Glomerular visceral epithelial cell (primary cell): Measurements from ENCODE around the gene HYAL3.
A peak's percentile ranks its signal among the peaks of the same experiment; 100 is the strongest.
"Not testable (repeated sequence)": the region's sequence is repeated elsewhere in the genome, so short reads cannot be mapped to it uniquely, and the experiment has no call there.

ENCODE experiments used
- DNase-seq: peaks from one replicate; pipeline ENCODE4 v3.0.0-alpha.2; 2016; ENCODE audit errors: extremely low spot score

Gene HYAL3

GRCh38 chr3:50314342-50314741 lies 15.1 kb upstream of the HYAL3 start:
- no peak for DNase-seq

DNA sequence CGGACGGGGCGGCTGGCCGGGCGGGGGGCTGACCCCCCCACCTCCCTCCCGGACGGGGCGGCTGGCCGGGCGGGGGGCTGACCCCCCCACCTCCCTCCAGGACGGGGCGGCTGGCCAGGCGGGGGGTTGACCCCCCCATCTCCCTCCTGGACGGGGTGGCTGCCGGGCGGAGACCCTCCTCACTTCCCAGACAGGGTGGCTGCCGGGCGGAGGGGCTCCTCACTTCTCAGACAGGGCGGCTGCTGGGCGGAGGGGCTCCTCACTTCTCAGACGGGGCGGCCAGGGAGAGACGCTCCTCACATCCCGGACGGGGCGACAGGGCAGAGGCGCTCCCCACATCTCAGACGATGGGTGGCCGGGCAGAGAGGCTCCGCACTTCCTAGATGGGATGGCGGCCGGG lies 12.8 kb upstream of the HYAL3 start:
- not testable (repeated sequence) for DNase-seq

GRCh38 chr3:50304601-50305000 lies 5.4 kb upstream of the HYAL3 start:
- no peak for DNase-seq

DNA sequence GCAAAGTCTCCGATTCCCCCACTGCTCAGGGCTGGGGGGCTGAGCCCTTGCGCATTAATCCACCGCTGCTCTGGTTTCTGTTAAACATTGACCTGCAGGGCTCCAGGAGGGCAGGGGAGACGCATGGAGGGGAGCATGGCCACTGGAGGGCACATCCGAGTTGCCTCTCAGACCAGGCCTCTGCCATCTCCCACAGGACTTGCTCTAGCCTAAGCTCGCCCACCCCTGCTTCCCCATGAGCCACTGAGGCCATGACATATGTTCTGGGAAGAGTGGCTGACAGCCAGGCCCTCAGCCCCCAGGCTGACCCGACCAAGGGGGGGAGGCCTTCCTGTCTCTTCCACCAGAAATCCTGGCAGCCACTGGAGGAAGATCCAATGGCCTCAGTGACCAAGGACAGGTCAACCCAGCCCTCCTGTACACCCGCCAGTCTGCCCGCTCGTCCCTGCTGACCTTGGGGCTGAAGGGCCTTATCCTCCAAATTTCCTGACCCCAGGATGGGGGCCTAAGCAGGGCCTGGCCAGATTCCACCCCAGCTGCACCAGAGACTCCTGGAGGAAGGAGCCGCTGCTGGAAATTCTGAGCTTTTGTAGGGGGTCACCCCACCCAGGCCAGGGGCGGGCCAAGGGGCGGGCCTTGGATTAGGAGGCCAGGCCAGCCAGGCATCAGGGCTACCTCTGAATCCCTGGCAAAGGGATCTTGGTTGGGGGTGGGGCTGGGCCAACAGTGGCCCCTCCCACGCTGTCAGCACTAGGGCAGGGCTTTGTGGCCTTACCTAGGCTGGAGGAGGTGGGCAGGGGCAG lies 4.0 kb upstream of the HYAL3 start, which contains the start of gene HYAL1:
TSS of gene HYAL1 (minus strand) at position 562 of the 803 bp plus-strand sequence. CDS start 618 bp downstream, outside the sequence.
- DNase-seq, result peak; percentile 57

GRCh38 chr3:50302095-50303012 lies 3.1 kb upstream of the HYAL3 start:
- no peak for DNase-seq

DNA sequence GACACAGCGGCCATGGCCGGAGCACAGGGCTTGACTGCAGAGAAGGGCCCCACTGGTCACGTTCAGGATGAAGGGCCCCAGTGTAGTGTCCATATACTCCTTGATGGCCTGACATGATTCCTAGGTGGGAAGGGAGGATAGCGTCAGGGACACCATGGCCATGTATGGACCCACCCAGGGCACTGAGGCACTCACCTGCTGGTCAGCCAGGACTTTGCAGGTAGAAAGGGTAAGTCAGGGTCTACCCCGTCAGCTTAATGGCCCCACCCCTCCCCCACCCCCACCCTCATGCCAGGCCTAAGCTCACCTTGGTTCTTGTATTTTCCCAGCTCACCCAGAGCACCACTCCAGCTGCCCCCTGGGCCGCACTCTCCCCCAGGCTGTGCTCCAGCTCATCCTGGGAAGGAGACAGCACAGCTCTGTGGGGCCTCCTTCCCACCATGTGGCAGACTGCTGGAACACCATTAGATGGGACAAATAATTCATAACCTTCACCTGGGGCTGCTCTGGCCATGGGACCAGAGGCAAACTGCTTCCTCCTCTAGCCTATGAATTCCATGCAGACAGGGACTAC lies 1.6 kb upstream of the HYAL3 start:
- DNase-seq, result no peak

DNA sequence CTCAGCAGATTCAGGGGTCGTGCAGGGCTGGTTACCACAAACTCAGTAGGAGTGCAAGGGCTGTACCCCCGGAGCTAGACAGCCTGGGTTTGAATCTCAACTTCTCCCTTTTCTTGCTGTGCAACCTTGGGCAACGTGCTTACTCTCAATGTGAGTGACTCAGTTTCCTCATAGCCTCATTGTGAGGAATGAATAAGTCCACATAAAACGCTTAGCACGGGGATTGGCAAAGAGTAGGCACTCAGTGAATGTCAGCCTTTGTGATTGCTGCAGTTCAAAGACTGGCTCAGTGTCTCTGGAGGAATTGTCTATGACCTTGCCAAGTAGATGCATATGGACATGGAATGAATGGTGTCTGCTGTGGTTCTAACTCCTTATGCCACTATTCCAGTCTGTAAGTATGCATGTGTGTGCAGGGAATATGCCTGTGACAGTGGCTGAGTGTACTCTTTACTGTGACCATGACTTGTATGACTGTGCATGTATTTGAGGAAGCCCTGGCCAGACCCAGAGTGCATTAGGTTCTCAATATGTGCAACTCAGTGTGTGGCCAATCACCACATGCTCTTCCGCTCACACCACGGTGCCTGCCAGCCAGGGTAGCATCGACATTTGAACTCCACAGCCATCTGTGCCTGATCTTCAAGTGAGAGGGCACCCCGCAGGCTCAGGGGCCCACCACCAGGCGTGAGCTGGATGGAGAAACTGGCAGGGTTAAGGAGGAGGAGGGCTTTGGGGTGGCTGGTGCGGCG lies 900 bp upstream of the HYAL3 start:
- no peak for DNase-seq

GRCh38 chr3:50299638-50299928 lies 378 bp upstream of the HYAL3 start:
- DNase-seq, result no peak

GRCh38 chr3:50297896-50298725 lies 1.1 kb downstream of the HYAL3 start:
- no peak for DNase-seq

DNA sequence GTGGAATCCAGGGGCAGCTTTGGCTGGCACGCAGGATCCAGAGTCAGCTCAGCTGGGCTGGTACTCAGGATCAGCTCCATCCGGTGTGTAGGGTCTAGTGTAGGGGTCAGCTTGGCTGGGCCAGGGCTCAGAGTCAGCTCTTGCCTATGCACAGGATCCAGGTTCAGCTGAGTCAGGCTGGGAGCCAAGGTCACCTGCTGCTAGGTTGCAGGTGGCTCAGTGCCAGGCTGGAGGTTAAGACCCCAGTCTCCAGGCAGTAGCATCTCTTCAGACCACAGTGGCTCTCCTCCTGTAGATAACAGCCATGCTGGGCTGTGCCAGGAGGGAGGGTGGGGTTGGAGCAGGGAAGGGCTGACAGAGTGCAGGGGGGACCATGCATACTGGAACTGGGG lies 1.8 kb downstream of the HYAL3 start:
- no peak for DNase-seq

- no peak for DNase-seq
Observed at GRCh38 chr3:50296721-50297383, 2.4 kb downstream of the HYAL3 start.

DNA sequence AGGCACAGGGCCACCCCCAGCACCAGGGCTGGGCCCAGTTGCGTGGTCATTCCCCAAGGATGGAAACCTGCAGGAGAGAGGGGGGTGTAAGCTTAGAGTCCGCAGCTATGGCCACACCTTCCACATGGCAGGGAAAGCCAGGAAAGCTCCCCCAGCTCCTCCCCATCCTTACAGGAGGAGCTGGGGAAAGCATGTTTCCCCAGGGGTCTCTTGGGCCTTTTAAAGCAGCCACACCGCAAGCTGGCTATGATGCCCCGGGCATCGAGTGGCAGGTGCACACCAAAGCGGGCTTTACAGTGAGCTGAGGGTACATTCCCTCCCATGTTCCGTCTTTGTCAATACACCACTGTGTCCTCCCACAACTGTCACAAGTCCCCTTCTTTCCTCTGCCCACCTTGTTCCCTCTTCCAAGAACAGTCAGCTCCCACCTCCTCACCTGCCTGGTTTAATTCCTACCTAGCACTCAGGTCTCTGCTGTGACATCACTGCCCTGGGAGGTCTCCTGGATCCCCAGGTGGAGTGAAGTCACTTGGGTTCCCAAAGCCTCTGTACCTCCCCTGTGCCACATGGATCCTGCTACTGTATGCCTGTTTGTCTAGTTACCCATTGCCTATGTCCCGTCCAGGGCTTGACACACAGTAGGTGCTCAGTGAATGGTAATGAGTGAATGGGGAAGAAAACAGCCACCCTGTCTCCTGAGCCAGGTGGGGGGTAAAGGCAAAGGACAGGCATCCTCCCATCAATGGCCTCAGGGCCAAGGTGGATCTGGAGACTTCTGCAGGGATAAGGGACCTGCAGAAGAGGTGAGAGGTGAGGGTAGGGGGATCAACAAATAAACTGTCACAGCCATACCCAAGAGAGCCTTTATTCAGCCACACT lies 3.4 kb downstream of the HYAL3 start:
- no peak for DNase-seq

DNA sequence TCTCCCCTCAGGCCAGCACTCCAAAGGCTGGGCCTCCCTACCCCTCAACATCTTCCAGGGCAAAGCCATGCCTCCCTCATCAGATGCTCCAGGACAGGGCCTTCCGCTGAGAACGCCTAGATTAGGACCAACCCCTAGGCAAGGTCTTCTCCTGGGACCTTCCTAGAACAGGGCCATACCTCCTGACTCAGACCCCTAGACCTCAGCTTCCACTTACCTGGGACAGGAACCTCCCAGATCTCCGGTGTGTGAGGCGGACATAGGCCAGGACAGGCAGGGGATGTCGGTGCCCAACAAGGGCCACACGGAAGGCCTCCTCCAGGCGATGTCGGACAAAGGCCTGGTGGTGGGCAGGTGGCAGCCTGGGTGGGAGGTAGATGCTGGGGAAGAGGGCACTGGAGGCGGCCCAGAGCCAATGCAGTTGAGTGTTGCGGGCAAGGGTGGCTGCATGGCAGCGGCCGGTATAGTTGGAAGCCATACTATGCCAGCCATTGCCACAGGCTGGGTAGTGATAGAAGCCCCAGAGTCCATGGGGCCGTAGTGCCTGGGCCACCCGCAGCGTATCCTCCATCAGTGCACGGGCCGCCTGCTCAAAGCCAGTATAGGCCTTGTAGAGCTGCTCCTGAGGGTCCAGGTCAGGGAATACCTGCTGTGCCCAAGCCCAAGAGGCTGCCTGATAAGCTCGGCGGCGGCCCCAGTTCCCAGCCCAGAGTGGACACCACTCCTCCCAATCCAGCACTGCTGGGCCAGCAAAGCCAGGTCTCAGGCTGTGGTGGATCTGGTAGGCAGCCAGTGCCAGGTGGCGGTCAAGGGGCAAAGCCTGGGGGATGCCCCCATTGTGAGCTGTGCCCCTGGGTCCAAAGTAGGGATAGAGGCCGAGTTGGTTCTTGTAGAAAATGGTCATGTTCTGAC lies 4.5 kb downstream of the HYAL3 start:
- DNase-seq, result no peak

DNA sequence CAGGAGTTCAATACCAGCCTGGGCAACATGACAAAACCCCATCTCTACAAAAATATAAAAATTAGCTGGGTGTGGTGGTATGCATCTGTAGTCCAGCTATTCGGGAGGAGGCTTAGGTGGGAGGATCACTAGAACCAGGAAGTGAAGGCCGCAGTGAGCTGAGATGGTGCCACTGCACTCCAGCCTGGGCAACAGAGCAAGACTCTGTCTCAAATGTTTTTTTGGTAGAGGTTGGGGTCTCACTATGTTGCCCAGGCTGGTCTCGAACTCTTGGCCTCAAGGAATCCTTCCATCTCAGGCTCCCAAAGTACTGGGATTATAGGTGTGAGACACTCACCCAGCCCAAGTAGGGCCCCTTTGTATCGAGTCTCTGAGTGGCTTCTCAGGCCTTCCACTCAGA lies 5.1 kb downstream of the HYAL3 start:
- no peak for DNase-seq

- no peak for DNase-seq
Observed at GRCh38 chr3:50293079-50293801, 6.0 kb downstream of the HYAL3 start.

- DNase-seq, result peak; percentile 97
Observed at GRCh38 chr3:50292159-50293078, 6.8 kb downstream of the HYAL3 start, which contains the start of gene IFRD2. Gene IFRD2, minus strand, starts transcription at chr3:50292429. Its CDS starts 155 bp downstream, at chr3:50292274.
